Measurements from ENCODE around the gene ITGA5.
A peak's percentile ranks its signal among the peaks of the same experiment; 100 is the strongest.

The ITGA5 gene

GRCh38 chr12:54387114-54387467 lies 32.0 kb downstream of the ITGA5 start:
- no peaks in the 10 kb centered on the region for H3K36me3 ChIP-seq (ENCODE audit: control insufficient read depth, low read length)
- H3K9me2 ChIP-seq (replicated peaks; ENCODE audit: control insufficient read depth, low read length): no peaks in the 10 kb centered on the region
- H3K27ac ChIP-seq (ENCODE audit: low read depth, low read length): no peak overlapping the region
- H3K4me3 ChIP-seq (ENCODE audit: low read length): no peak overlapping the region
- no peaks in the 10 kb centered on the region for H4K20me1 ChIP-seq (ENCODE audit: control insufficient read depth, insufficient read depth, low read depth, low read length)
- no peaks in the 10 kb centered on the region for H3K79me2 ChIP-seq (ENCODE audit: control insufficient read depth, low read length)
- H3K9me3 ChIP-seq (ENCODE audit: control insufficient read depth, insufficient read depth, low read length): no peaks in the 10 kb centered on the region
- peaks cover 36% of the 10 kb centered on the region for H3K4me1 ChIP-seq (ENCODE audit: control insufficient read depth, low read length)
- no peaks in the 10 kb centered on the region for H3F3A ChIP-seq (ENCODE audit: control insufficient read depth, insufficient read depth)
- no peaks in the 10 kb centered on the region for H3K27me3 ChIP-seq (ENCODE audit: control insufficient read depth, low read length)
- H3K4me2 ChIP-seq (ENCODE audit: low read length): no peak overlapping the region
- no peak for TF ChIP-seq EZH2phosphoT487 (IDR thresholded peaks at IDR 0.05; ENCODE audit: borderline replicate concordance, low read length)
- no peak for TF ChIP-seq CTCF (IDR thresholded peaks at IDR 0.05; ENCODE audit: low read depth, low read length, poor library complexity, severe bottlenecking)

- no peaks in the 10 kb centered on the region for H3F3A ChIP-seq (ENCODE audit: control insufficient read depth, insufficient read depth)
- TF ChIP-seq EZH2phosphoT487 (IDR thresholded peaks at IDR 0.05; ENCODE audit: borderline replicate concordance, low read length) (no peak), CTCF (IDR thresholded peaks at IDR 0.05; ENCODE audit: low read depth, low read length, poor library complexity, severe bottlenecking) (no peak)
- H3K4me3 ChIP-seq (ENCODE audit: low read length): no peak overlapping the region
- no peak overlapping the region for H3K4me2 ChIP-seq (ENCODE audit: low read length)
- H3K4me1 ChIP-seq (ENCODE audit: control insufficient read depth, low read length): peaks cover 32% of the 10 kb centered on the region
- no peaks in the 10 kb centered on the region for H3K9me3 ChIP-seq (ENCODE audit: control insufficient read depth, insufficient read depth, low read length)
- H4K20me1 ChIP-seq (ENCODE audit: control insufficient read depth, insufficient read depth, low read depth, low read length): no peaks in the 10 kb centered on the region
- H3K79me2 ChIP-seq (ENCODE audit: control insufficient read depth, low read length): no peaks in the 10 kb centered on the region
- no peaks in the 10 kb centered on the region for H3K36me3 ChIP-seq (ENCODE audit: control insufficient read depth, low read length)
- H3K27ac ChIP-seq (ENCODE audit: low read depth, low read length): no peak overlapping the region
- H3K9me2 ChIP-seq (replicated peaks; ENCODE audit: control insufficient read depth, low read length): no peaks in the 10 kb centered on the region
- no peaks in the 10 kb centered on the region for H3K27me3 ChIP-seq (ENCODE audit: control insufficient read depth, low read length)
Observed at GRCh38 chr12:54386403-54387113, 32.5 kb downstream of the ITGA5 start.

GRCh38 chr12:54385251-54385914 lies 33.7 kb downstream of the ITGA5 start:
- no peaks in the 10 kb centered on the region for H3K79me2 ChIP-seq (ENCODE audit: control insufficient read depth, low read length)
- TF ChIP-seq CTCF (IDR thresholded peaks at IDR 0.05; ENCODE audit: low read depth, low read length, poor library complexity, severe bottlenecking) (no peak), EZH2phosphoT487 (IDR thresholded peaks at IDR 0.05; ENCODE audit: borderline replicate concordance, low read length) (no peak)
- H3K9me3 ChIP-seq (ENCODE audit: control insufficient read depth, insufficient read depth, low read length): no peaks in the 10 kb centered on the region
- H3K4me3 ChIP-seq (ENCODE audit: low read length): peak overlapping the region; percentile 17
- H3K4me2 ChIP-seq (ENCODE audit: low read length): peak overlapping the region; percentile 57
- H4K20me1 ChIP-seq (ENCODE audit: control insufficient read depth, insufficient read depth, low read depth, low read length): no peaks in the 10 kb centered on the region
- H3K27ac ChIP-seq (ENCODE audit: low read depth, low read length): 0 out of 2 replicates have a peak overlapping the region, but pooled peaks have one; percentile 13
- no peaks in the 10 kb centered on the region for H3K27me3 ChIP-seq (ENCODE audit: control insufficient read depth, low read length)
- no peaks in the 10 kb centered on the region for H3K9me2 ChIP-seq (replicated peaks; ENCODE audit: control insufficient read depth, low read length)
- no peaks in the 10 kb centered on the region for H3F3A ChIP-seq (ENCODE audit: control insufficient read depth, insufficient read depth)
- H3K36me3 ChIP-seq (ENCODE audit: control insufficient read depth, low read length): no peaks in the 10 kb centered on the region
- peaks cover 26% of the 10 kb centered on the region for H3K4me1 ChIP-seq (ENCODE audit: control insufficient read depth, low read length)
